Astrocyte (in vitro differentiated cells and primary cell): Measurements from ENCODE around the gene FLCN. TPM values are rescaled to one million over a fixed set of nuclear protein-coding genes. Genes with fewer than 3 reads are reported as not detected.
A peak's percentile ranks its signal among the peaks of the same experiment; 100 is the strongest.
"Not testable (repeated sequence)": the region's sequence is repeated elsewhere in the genome, so short reads cannot be mapped to it uniquely, and the experiment has no call there.

ENCODE experiments used
- DNase-seq: peaks from one replicate; pipeline ENCODE4 v3.0.0-alpha.2; 2010; ENCODE audit warnings: low read depth
- FAIRE-seq: peaks from 2 replicates; lab custom pipeline; 2011; peaks lifted over from hg19 to GRCh38; lab: Jason Lieb, UNC
- H2AFZ ChIP-seq: 2 replicates; pipeline ENCODE4 v1.6.0; 2012; ENCODE audit warnings: low read depth, low read length, inconsistent platforms
- H3K27ac ChIP-seq: 2 replicates; pipeline ENCODE4 v1.5.1; 2011; ENCODE audit warnings: low read depth, low read length, inconsistent platforms
- H3K27me3 ChIP-seq: 2 replicates; pipeline ENCODE4 v1.6.0; 2011; ENCODE audit warnings: low read length, inconsistent platforms; ENCODE audit not compliant: insufficient read depth
- H3K36me3 ChIP-seq: 2 replicates; pipeline ENCODE4 v1.5.1; 2011; ENCODE audit warnings: low read length, inconsistent platforms; ENCODE audit not compliant: insufficient read depth
- H3K4me1 ChIP-seq: 2 replicates; pipeline ENCODE4 v1.5.1; 2011; ENCODE audit warnings: low read length, inconsistent platforms; ENCODE audit not compliant: insufficient read depth
- H3K4me2 ChIP-seq: 2 replicates; pipeline ENCODE4 v1.6.0; 2012; ENCODE audit warnings: low read length, inconsistent platforms
- H3K4me3 ChIP-seq: 2 replicates; pipeline ENCODE4 v1.5.1; 2011; ENCODE audit warnings: low read depth, mild to moderate bottlenecking, low read length, inconsistent platforms; ENCODE audit not compliant: insufficient read depth
- H3K79me2 ChIP-seq: 2 replicates; pipeline ENCODE4 v1.6.0; 2012; ENCODE audit warnings: mild to moderate bottlenecking, low read length, inconsistent platforms; ENCODE audit not compliant: insufficient read depth
- H3K9ac ChIP-seq: 2 replicates; pipeline ENCODE4 v1.6.0; 2012; ENCODE audit warnings: mild to moderate bottlenecking, low read length, inconsistent platforms
- H3K9me3 ChIP-seq: 2 replicates; pipeline ENCODE4 v1.5.1; 2012; ENCODE audit warnings: low read depth, mild to moderate bottlenecking, low read length, inconsistent platforms; ENCODE audit not compliant: insufficient read depth
- H4K20me1 ChIP-seq: 2 replicates; pipeline ENCODE4 v1.6.0; 2012; ENCODE audit warnings: low read length, inconsistent platforms; ENCODE audit not compliant: insufficient read depth
- H3K27ac Mint-ChIP-seq: one replicate; pipeline ENCODE4 v1.8.0; 2021; ENCODE audit warnings: mild to moderate bottlenecking, mixed read lengths; ENCODE audit not compliant: unreplicated experiment
- H3K27me3 Mint-ChIP-seq: one replicate; pipeline ENCODE4 v1.8.0; 2021; ENCODE audit warnings: low read depth, mixed read lengths; ENCODE audit not compliant: unreplicated experiment
- H3K36me3 Mint-ChIP-seq: one replicate; pipeline ENCODE4 v1.8.0; 2021; ENCODE audit warnings: low read depth, mixed read lengths; ENCODE audit not compliant: unreplicated experiment
- H3K4me1 Mint-ChIP-seq: one replicate; pipeline ENCODE4 v1.8.0; 2021; ENCODE audit warnings: low read depth, mixed read lengths; ENCODE audit not compliant: unreplicated experiment
- H3K4me3 Mint-ChIP-seq: one replicate; pipeline ENCODE4 v1.8.0; 2021; ENCODE audit warnings: mild to moderate bottlenecking, moderate library complexity, mixed read lengths; ENCODE audit not compliant: unreplicated experiment
- H3K9me3 Mint-ChIP-seq: one replicate; pipeline ENCODE4 v1.8.0; 2021; ENCODE audit warnings: mild to moderate bottlenecking, mixed read lengths; ENCODE audit not compliant: unreplicated experiment
- CTCF ChIP-seq: IDR thresholded peaks from 2 replicates; pipeline ENCODE4 v1.5.1; 2011; ENCODE audit warnings: low read depth, mild to moderate bottlenecking, inconsistent platforms, low read length, moderate library complexity; ENCODE audit not compliant: insufficient read depth
- EZH2 ChIP-seq: IDR thresholded peaks from 2 replicates; pipeline ENCODE4 v1.6.1; 2012; ENCODE audit warnings: mild to moderate bottlenecking, low read length, inconsistent platforms; ENCODE audit not compliant: insufficient read depth
- total RNA-seq: library from RNA; stranded (reverse); gene quantifications from 2 replicates; pipeline ENCODE4 v1.2.1, GENCODE V29; 2021

The FLCN gene
- total RNA-seq, 1 donor from 2014 or later, result 40.0 TPM

GRCh38 chr17:17198281-17198680 is 38.7 kb downstream of the FLCN start:
- H4K20me1 ChIP-seq, result no peaks in the 10 kb centered on the region

GRCh38 chr17:17196776-17197175 is 40.2 kb downstream of the FLCN start:
- Histone ChIP-seq H3K79me2 (no peaks in the 10 kb centered on the region), H2AFZ (no peak overlapping the region), H3K4me3 (no peak overlapping the region), H3K4me2 (no peak overlapping the region), H4K20me1 (no peaks in the 10 kb centered on the region), H3K36me3 (no peaks in the 10 kb centered on the region), H3K9me3 (no peaks in the 10 kb centered on the region), H3K27ac (no peak overlapping the region), H3K27me3 (no peaks in the 10 kb centered on the region), H3K4me1 (peaks cover 4% of the 10 kb centered on the region), H3K9ac (no peak overlapping the region)
- DNase-seq, result no peak
- H3K36me3 Mint-ChIP-seq, result no peaks in the 10 kb centered on the region
- peaks cover 12% of the 10 kb centered on the region for H3K4me1 Mint-ChIP-seq
- H3K4me3 Mint-ChIP-seq, result no peak overlapping the region
- FAIRE-seq, result no peak
- peaks cover 1% of the 10 kb centered on the region for H3K27me3 Mint-ChIP-seq
- H3K9me3 Mint-ChIP-seq, result no peaks in the 10 kb centered on the region
- no peak for TF ChIP-seq EZH2
- TF ChIP-seq CTCF, result no peak
- H3K27ac Mint-ChIP-seq, result no peak overlapping the region

More at GRCh38 chr17:17198281-17198680, 38.7 kb downstream of the FLCN start:
- peaks cover 4% of the 10 kb centered on the region for H3K36me3 Mint-ChIP-seq
- H3K4me1 Mint-ChIP-seq, result peaks cover 9% of the 10 kb centered on the region
- no peaks in the 10 kb centered on the region for H3K79me2 ChIP-seq
- FAIRE-seq (no peak), DNase-seq (no peak)
- H3K4me3 ChIP-seq, result no peak overlapping the region
- no peaks in the 10 kb centered on the region for H3K36me3 ChIP-seq
- peaks cover 3% of the 10 kb centered on the region for H3K27me3 Mint-ChIP-seq
- no peak overlapping the region for H3K4me2 ChIP-seq
- H3K27ac ChIP-seq, result no peak overlapping the region
- no peaks in the 10 kb centered on the region for H3K9me3 Mint-ChIP-seq
- H3K9ac ChIP-seq, result no peak overlapping the region
- TF ChIP-seq CTCF (no peak), EZH2 (no peak)
- no peaks in the 10 kb centered on the region for H3K27me3 ChIP-seq
- no peaks in the 10 kb centered on the region for H3K4me1 ChIP-seq
- H3K9me3 ChIP-seq, result no peaks in the 10 kb centered on the region
- H2AFZ ChIP-seq, result no peak overlapping the region
- H3K27ac Mint-ChIP-seq, result peak overlapping the region; percentile 30
- H3K4me3 Mint-ChIP-seq, result no peak overlapping the region

- H3K27ac ChIP-seq, H3K9me3 ChIP-seq, H3K4me2 ChIP-seq, H3K27me3 ChIP-seq, H3K4me3 ChIP-seq, H3K9me3 Mint-ChIP-seq, H4K20me1 ChIP-seq, H3K36me3 ChIP-seq, H3K4me3 Mint-ChIP-seq, H3K9ac ChIP-seq, FAIRE-seq, H3K27me3 Mint-ChIP-seq, H3K36me3 Mint-ChIP-seq, H2AFZ ChIP-seq, DNase-seq, H3K27ac Mint-ChIP-seq, H3K79me2 ChIP-seq: not testable (repeated sequence)
- peaks cover 17% of the 10 kb centered on the region for H3K4me1 ChIP-seq
- peaks cover 26% of the 10 kb centered on the region for H3K4me1 Mint-ChIP-seq
Observed at GRCh38 chr17:17195466-17195865, 41.5 kb downstream of the FLCN start.
